Suprapubic skin (tissue), 3 donors: ENCODE measurements around the gene KIDINS220.

Experiments
- POLR2AphosphoS5 ChIP-seq, 3 donors: sonication (generic); formaldehyde crosslinking; IDR thresholded peaks; one replicate each; pipeline ENCODE4 v1.6.1; 2017; ENCODE audit warnings: antibody characterized with exemption in 3 of 3
- TF ChIP-seq, protein P1 (sequence below), 2 donors: fragments of 200-600 bp in 1 of 2; fragments of 450-650 bp in 1 of 2; sonication (generic) in 1 of 2; IDR thresholded peaks; one replicate each; pipeline ENCODE4 v1.5.1; 2016 to 2019; ENCODE audit warnings: antibody characterized with exemption in 2 of 2, mild to moderate bottlenecking in 1 of 2, moderate library complexity in 1 of 2

DNA sequence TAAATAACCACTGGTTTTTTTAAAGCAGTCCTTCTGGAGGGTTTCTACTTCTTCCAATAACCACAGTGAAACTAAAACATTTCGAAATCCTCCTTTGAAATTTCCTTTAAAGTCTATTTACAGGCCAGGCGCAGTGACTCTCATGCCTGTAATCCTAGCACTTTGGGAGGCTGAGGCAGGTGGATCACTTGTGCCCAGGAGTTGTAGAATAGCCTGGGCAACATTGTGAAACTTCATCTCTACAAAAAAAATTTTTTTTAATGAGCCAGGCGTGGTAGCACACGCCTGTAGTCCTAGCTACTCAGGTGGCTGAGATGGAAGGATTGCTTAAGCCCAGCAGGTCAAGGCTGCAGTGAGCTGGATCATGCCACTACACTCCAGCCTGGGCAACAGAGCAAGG is 15.2 kb downstream of the KIDINS220 start:
- TF ChIP-seq POLR2AphosphoS5 (IDR thresholded peaks at IDR 0.05) = no peak
- TF ChIP-seq, protein P1, sequence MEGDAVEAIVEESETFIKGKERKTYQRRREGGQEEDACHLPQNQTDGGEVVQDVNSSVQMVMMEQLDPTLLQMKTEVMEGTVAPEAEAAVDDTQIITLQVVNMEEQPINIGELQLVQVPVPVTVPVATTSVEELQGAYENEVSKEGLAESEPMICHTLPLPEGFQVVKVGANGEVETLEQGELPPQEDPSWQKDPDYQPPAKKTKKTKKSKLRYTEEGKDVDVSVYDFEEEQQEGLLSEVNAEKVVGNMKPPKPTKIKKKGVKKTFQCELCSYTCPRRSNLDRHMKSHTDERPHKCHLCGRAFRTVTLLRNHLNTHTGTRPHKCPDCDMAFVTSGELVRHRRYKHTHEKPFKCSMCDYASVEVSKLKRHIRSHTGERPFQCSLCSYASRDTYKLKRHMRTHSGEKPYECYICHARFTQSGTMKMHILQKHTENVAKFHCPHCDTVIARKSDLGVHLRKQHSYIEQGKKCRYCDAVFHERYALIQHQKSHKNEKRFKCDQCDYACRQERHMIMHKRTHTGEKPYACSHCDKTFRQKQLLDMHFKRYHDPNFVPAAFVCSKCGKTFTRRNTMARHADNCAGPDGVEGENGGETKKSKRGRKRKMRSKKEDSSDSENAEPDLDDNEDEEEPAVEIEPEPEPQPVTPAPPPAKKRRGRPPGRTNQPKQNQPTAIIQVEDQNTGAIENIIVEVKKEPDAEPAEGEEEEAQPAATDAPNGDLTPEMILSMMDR (IDR thresholded peaks at IDR 0.05) = no peak
